H9 (cell line): ENCODE measurements around the gene DNAJC11. TPM values are rescaled to one million over a fixed set of nuclear protein-coding genes. Genes with fewer than 3 reads are reported as not detected.

ENCODE experiments used
- DNase-seq: peaks from one replicate; pipeline ENCODE4 v3.0.0-alpha.2; 2017
- H2AFZ ChIP-seq: one replicate; pipeline ENCODE4 v1.6.1; 2013; ENCODE audit warnings: mild to moderate bottlenecking, low read length, control low read depth, moderate library complexity
- H2AK5ac ChIP-seq: 2 replicates; pipeline ENCODE4 v1.6.1; 2013; ENCODE audit warnings: low read length, control low read depth, mixed read lengths; ENCODE audit not compliant: insufficient read length
- H2BK120ac ChIP-seq: one replicate; pipeline ENCODE4 v1.6.1; 2013; ENCODE audit warnings: low read depth, mild to moderate bottlenecking, low read length, control low read depth, inconsistent platforms; ENCODE audit not compliant: poor library complexity, severe bottlenecking
- H2BK12ac ChIP-seq: 2 replicates; pipeline ENCODE4 v1.6.1; 2013; ENCODE audit warnings: low read length, control low read depth, mixed read lengths, low read depth; ENCODE audit not compliant: insufficient read length
- H2BK15ac ChIP-seq: 2 replicates; pipeline ENCODE4 v1.6.1; 2013; ENCODE audit warnings: low read depth, low read length, control low read depth
- H2BK20ac ChIP-seq: one replicate; pipeline ENCODE4 v1.6.1; 2013; ENCODE audit warnings: low read depth, mild to moderate bottlenecking, low read length, control low read depth, inconsistent platforms; ENCODE audit not compliant: poor library complexity, severe bottlenecking
- H2BK5ac ChIP-seq: 2 replicates; pipeline ENCODE4 v1.6.1; 2013; ENCODE audit warnings: low read length, control low read depth, mixed read lengths; ENCODE audit not compliant: insufficient read length
- H3K14ac ChIP-seq: 2 replicates; pipeline ENCODE4 v1.6.1; 2013; ENCODE audit warnings: low read length, control low read depth; ENCODE audit not compliant: insufficient read depth
- H3K18ac ChIP-seq: 2 replicates; pipeline ENCODE4 v1.6.1; 2013; ENCODE audit warnings: low read depth, mild to moderate bottlenecking, mixed read lengths, low read length, control low read depth; ENCODE audit not compliant: insufficient read length
- H3K23ac ChIP-seq: 2 replicates; pipeline ENCODE4 v1.6.1; 2013; ENCODE audit warnings: low read length, control low read depth, mixed read lengths, low read depth; ENCODE audit not compliant: insufficient read length
- H3K23me2 ChIP-seq: 2 replicates; pipeline ENCODE4 v1.6.1; 2013; ENCODE audit warnings: low read depth, mild to moderate bottlenecking, mixed read lengths, low read length, control low read depth; ENCODE audit not compliant: insufficient read length, poor library complexity, severe bottlenecking
- H3K27ac ChIP-seq: 2 replicates; pipeline ENCODE4 v1.5.1; 2013; ENCODE audit warnings: low read length, control low read depth, mixed read lengths, low read depth; ENCODE audit not compliant: insufficient read length
- H3K27me3 ChIP-seq: 2 replicates; pipeline ENCODE4 v1.6.1; 2013; ENCODE audit warnings: low read length, control low read depth, inconsistent platforms; ENCODE audit not compliant: insufficient read depth
- H3K4ac ChIP-seq: 2 replicates; pipeline ENCODE4 v1.6.1; 2013; ENCODE audit warnings: low read depth, mild to moderate bottlenecking, control low read depth, inconsistent platforms, low read length, moderate library complexity
- H3K4me1 ChIP-seq: 2 replicates; pipeline ENCODE4 v1.6.1; 2013; ENCODE audit warnings: low read length, control low read depth, inconsistent platforms; ENCODE audit not compliant: insufficient read depth
- H3K4me2 ChIP-seq: 2 replicates; pipeline ENCODE4 v1.6.1; 2013; ENCODE audit warnings: low read length, control low read depth, mixed read lengths; ENCODE audit not compliant: insufficient read length, insufficient read depth
- H3K56ac ChIP-seq: 2 replicates; pipeline ENCODE4 v1.6.1; 2013; ENCODE audit warnings: low read depth, mild to moderate bottlenecking, mixed read lengths, low read length, control low read depth; ENCODE audit not compliant: insufficient read length
- H3K79me1 ChIP-seq: 2 replicates; pipeline ENCODE4 v1.6.1; 2013; ENCODE audit warnings: low read depth, mild to moderate bottlenecking, moderate library complexity, low read length, control low read depth, inconsistent platforms; ENCODE audit not compliant: insufficient read depth, poor library complexity, severe bottlenecking
- H3K79me2 ChIP-seq: 2 replicates; pipeline ENCODE4 v1.6.1; 2013; ENCODE audit warnings: low read length, control low read depth, inconsistent platforms; ENCODE audit not compliant: insufficient read depth
- H3K9ac ChIP-seq: 2 replicates; pipeline ENCODE4 v1.6.1; 2013; ENCODE audit warnings: low read length, control low read depth, mixed read lengths; ENCODE audit not compliant: insufficient read length; ENCODE audit errors: extremely low read depth
- H3K9me3 ChIP-seq: one replicate; pipeline ENCODE4 v1.6.1; 2013; ENCODE audit warnings: low read depth, low read length, inconsistent platforms; ENCODE audit not compliant: control insufficient read depth
- H3T11ph ChIP-seq: one replicate; pipeline ENCODE4 v1.6.1; 2013; ENCODE audit warnings: mild to moderate bottlenecking, low read length, control low read depth, inconsistent platforms
- H4K20me1 ChIP-seq: one replicate; pipeline ENCODE4 v1.6.1; 2013; ENCODE audit not compliant: control insufficient read depth, insufficient read length, insufficient read depth
- H4K5ac ChIP-seq: 2 replicates; pipeline ENCODE4 v1.6.1; 2013; ENCODE audit warnings: low read depth, mild to moderate bottlenecking, mixed read lengths, low read length, control low read depth; ENCODE audit not compliant: insufficient read length
- H4K8ac ChIP-seq: replicated peaks from 2 replicates; pipeline ENCODE4 v1.6.1; 2013; ENCODE audit warnings: low read length, control low read depth, mixed read lengths, low read depth; ENCODE audit not compliant: insufficient read length
- H4K91ac ChIP-seq: 2 replicates; pipeline ENCODE4 v1.6.1; 2013; ENCODE audit warnings: low read depth, mild to moderate bottlenecking, moderate library complexity, mixed read lengths, low read length, control low read depth; ENCODE audit not compliant: insufficient read length
- H3K27ac Mint-ChIP-seq, 3 experiments: 2 replicates in 2 of 3; 3 replicates in 1 of 3; pipeline ENCODE4 v1.8.0; 2020 to 2021; ENCODE audit warnings: mixed read lengths in 3 of 3, mild to moderate bottlenecking in 1 of 3, moderate library complexity in 1 of 3
- H3K27me3 Mint-ChIP-seq: 2 replicates; pipeline ENCODE4 v1.8.0; 2021; ENCODE audit warnings: low read depth, mild to moderate bottlenecking, moderate library complexity, mixed read lengths
- H3K36me3 Mint-ChIP-seq, 3 experiments: 2 replicates in 2 of 3; 3 replicates in 1 of 3; pipeline ENCODE4 v1.8.0; 2020 to 2021; ENCODE audit warnings: low read depth in 3 of 3, mixed read lengths in 3 of 3; ENCODE audit not compliant: insufficient read depth in 1 of 3
- H3K4me1 Mint-ChIP-seq, 2 experiments: 2 replicates each; pipeline ENCODE4 v1.8.0; 2020; ENCODE audit warnings: mixed read lengths in 2 of 2
- H3K4me3 Mint-ChIP-seq, 2 experiments: 2 replicates in 1 of 2; 3 replicates in 1 of 2; pipeline ENCODE4 v1.8.0; 2020 to 2021; ENCODE audit warnings: mild to moderate bottlenecking in 2 of 2, mixed read lengths in 2 of 2, moderate library complexity in 1 of 2
- H3K9me3 Mint-ChIP-seq, 2 experiments: 2 replicates in 1 of 2; 3 replicates in 1 of 2; pipeline ENCODE4 v1.8.0; 2020; ENCODE audit warnings: mild to moderate bottlenecking in 2 of 2, mixed read lengths in 2 of 2, moderate library complexity in 1 of 2
- WGBS: extraction: QIAGEN DNeasy Blood & Tissue Kit; methylation state at CpG from one replicate; pipeline ENCODE4 v1.1.7; 2013; ENCODE audit warnings: missing lambda C conversion rate, low lambda C conversion rate, mixed read lengths; ENCODE audit not compliant: insufficient read length; ENCODE audit errors: extremely low coverage; 5-methylcytosine and 5-hydroxymethylcytosine counted together
- total RNA-seq: library from RNA; stranded (reverse); gene quantifications from 2 replicates; pipeline ENCODE4 v1.2.1, GENCODE V29; 2021
- TF ChIP-seq, protein P1 (sequence below): fragments of 200-600 bp; sonication (generic); conservative IDR thresholded peaks from 3 replicates; pipeline ENCODE4 v1.8.0; 2021; ENCODE audit warnings: antibody characterized with exemption, mild to moderate bottlenecking

Gene DNAJC11
- total RNA-seq, 1 experiment from 2014 or later, result 88.5 TPM

DNA sequence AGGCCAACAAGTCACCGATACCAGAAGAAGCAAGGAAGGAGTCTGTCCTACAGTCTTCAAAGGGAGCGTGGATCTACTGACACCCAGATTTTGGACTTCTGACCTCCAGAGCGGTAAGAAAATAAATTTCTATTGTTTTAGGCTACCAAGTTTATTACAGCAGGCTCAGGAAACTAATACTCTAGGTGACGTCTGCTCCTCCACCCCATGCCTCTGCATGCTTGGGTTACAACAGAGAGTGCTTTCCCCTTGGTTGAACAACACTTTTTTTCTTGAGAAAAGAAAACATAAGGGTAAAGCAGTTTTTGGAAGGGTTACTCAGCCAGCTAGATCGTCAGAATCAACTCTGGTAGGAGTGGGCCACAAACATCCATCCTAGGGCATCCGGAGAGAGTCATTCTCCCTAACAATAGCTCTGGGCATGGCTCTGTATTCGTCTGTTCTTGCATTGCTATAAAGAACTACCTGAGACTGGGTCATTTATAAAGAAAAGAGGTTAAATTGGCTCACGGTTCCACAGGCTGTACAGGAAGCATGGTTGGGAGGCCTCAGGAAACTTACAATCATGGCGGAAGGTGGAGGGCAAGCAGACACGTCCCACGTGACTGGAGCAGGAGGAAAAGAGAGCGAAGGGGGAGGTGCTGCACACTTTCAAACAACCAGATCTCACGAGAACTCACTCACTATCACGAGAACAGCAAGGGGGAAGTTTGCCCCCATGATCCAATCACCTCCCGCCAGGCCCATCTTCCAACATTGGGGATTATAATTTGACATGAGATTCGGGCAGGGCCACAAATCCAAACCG lies 22.2 kb upstream of the DNAJC11 start:
- no peak overlapping the region for H3K56ac ChIP-seq
- DNase-seq, result no peak
- H3K23me2 ChIP-seq, result no peaks in the 10 kb centered on the region
- Mint-ChIP-seq H3K27me3 (peaks cover 29% of the 10 kb centered on the region), H3K36me3 (no peaks in the 10 kb centered on the region), H3K4me1 (peaks cover 10% of the 10 kb centered on the region in 2 experiments), H3K4me3 (no peak overlapping the region), H3K27ac (peak overlapping the region in 1 of 3 experiments; percentile 5; a peak in 1 of 7 replicates), H3K9me3 (no peaks in the 10 kb centered on the region)
- H3K4ac ChIP-seq, result no peak overlapping the region
- H3K27me3 ChIP-seq, result no peaks in the 10 kb centered on the region
- no peaks in the 10 kb centered on the region for H3K79me2 ChIP-seq
- no peak overlapping the region for H3K23ac ChIP-seq
- no peak overlapping the region for H3K9ac ChIP-seq
- H2BK120ac ChIP-seq, result no peak overlapping the region
- H4K5ac ChIP-seq, result no peak overlapping the region
- H2AFZ ChIP-seq, result peak overlapping the region; percentile 16
- no peak overlapping the region for H4K8ac ChIP-seq
- no peak overlapping the region for H2BK15ac ChIP-seq
- no peak overlapping the region for H2BK12ac ChIP-seq
- H3K4me1 ChIP-seq, result no peaks in the 10 kb centered on the region
- no peak overlapping the region for H3K14ac ChIP-seq
- no CpG with 5 or more reads among the region's 17 CpGs for WGBS
- no peak overlapping the region for H3K18ac ChIP-seq
- no peak overlapping the region for H3K4me2 ChIP-seq
- no peak overlapping the region for H2BK20ac ChIP-seq
- no peaks in the 10 kb centered on the region for H4K20me1 ChIP-seq
- no peak overlapping the region for H2BK5ac ChIP-seq
- TF ChIP-seq, protein P1, sequence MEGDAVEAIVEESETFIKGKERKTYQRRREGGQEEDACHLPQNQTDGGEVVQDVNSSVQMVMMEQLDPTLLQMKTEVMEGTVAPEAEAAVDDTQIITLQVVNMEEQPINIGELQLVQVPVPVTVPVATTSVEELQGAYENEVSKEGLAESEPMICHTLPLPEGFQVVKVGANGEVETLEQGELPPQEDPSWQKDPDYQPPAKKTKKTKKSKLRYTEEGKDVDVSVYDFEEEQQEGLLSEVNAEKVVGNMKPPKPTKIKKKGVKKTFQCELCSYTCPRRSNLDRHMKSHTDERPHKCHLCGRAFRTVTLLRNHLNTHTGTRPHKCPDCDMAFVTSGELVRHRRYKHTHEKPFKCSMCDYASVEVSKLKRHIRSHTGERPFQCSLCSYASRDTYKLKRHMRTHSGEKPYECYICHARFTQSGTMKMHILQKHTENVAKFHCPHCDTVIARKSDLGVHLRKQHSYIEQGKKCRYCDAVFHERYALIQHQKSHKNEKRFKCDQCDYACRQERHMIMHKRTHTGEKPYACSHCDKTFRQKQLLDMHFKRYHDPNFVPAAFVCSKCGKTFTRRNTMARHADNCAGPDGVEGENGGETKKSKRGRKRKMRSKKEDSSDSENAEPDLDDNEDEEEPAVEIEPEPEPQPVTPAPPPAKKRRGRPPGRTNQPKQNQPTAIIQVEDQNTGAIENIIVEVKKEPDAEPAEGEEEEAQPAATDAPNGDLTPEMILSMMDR, result no peak
- no peak overlapping the region for H3T11ph ChIP-seq
- H4K91ac ChIP-seq, result no peak overlapping the region
- no peak overlapping the region for H3K27ac ChIP-seq
- H3K9me3 ChIP-seq, result no peaks in the 10 kb centered on the region
- peak overlapping the region; percentile 50 for H2AK5ac ChIP-seq
- no peaks in the 10 kb centered on the region for H3K79me1 ChIP-seq
